Gastrocnemius medialis (tissue), 4 donors: ENCODE results near the gene PTPRE.

Experiments
- CTCF ChIP-seq, 5 experiments: fragments of 450-650 bp in 3 of 5; fragments of 200-600 bp in 2 of 5; sonication (generic) in 2 of 5; IDR thresholded peaks in 4 of 5; conservative IDR thresholded peaks in 1 of 5; 1 replicate in 4 of 5; 2 replicates in 1 of 5; pipeline ENCODE4 v1.5.1; 2016 to 2019; ENCODE audit warnings: antibody characterized with exemption in 5 of 5, mild to moderate bottlenecking in 3 of 5, moderate library complexity in 3 of 5
- POLR2A ChIP-seq, 2 donors: fragments of 450-650 bp; IDR thresholded peaks; one replicate each; pipeline ENCODE4 v1.6.1; 2017; ENCODE audit warnings: antibody characterized with exemption in 2 of 2, mild to moderate bottlenecking in 2 of 2, moderate library complexity in 2 of 2

GRCh38 chr10:128001363-128001745 lies 94.5 kb downstream of the PTPRE start:
- TF ChIP-seq CTCF (IDR thresholded peaks at IDR 0.05 in 4 of 5, conservative IDR thresholded peaks at IDR 0.05 in 1 of 5) (no peak), POLR2A (IDR thresholded peaks at IDR 0.05) (no peak)
